ENCODE measurements around the gene KCNJ3. TPM values are rescaled to one million over a fixed set of nuclear protein-coding genes. Genes with fewer than 3 reads are reported as not detected.

The KCNJ3 gene
- total RNA-seq, 1 experiment from 2014 or later = not detected

DNA sequence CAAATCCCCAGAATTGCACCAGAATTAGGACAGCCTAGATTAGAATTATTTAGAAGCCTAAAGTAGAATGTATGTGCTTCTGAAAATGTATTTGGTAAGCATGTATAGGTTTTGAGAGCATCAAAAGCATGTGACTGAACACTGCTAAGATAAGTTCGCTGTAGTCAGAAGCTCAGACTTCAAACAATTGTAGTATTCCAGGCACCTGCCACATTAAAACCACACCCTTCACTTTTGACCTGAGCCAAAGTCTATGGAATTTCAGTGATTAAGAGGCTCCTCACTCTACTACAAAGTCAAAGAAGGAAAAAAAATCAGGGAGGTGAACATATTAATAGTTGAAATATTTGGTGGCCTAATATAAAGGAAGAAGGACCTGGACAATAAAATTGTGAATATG lies 8.2 kb downstream of the KCNJ3 start:
- DNase-seq (ENCODE audit: low read depth) = no peak

DNA sequence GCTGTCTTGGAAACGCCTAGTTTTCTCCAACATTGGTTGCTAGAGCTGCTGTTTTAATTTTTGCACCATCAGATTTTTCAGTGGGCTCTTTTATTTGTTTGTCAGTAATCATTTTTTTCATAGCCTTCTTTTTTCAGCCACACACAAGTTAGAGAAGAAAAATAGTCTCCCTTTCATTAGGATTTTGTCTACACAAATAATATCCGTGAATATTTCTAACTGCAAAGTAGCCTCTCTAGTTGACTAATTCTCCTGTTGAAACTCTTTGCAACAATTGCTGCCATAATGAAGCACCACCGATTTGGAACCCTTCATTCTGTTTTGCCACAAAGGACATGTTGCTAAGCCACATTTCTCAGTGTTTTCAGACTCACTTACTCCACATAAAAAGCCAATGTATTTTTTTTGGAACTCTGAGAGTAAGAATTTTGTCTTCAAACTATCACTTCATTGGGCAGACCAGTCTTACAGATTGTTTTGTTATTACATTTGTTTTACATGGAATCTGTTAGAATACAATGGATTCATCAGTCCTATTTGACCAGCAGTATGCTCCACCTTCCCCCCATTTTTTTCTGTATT lies 9.6 kb downstream of the KCNJ3 start:
- no peak for DNase-seq (ENCODE audit: low read depth)

DNA sequence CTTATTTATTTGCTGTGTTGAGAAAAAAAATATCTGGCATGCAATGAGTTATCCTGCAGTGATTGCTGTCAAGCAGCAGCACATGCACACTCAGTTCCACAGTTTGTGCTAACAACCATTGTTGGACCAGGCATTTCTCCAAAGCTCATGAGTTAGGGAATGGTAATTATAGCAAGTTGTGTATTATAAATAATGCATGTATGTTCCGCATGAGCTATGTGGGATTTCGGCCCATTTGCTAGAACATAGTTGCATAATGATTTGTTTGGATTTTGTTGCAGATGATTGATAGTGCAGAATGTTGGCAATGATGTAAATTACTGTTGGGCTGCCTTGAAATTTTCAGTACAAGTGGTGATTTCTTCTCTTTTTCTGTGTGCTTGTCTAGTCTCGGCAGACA lies 10.7 kb downstream of the KCNJ3 start:
- DNase-seq (ENCODE audit: low read depth) = no peak

DNA sequence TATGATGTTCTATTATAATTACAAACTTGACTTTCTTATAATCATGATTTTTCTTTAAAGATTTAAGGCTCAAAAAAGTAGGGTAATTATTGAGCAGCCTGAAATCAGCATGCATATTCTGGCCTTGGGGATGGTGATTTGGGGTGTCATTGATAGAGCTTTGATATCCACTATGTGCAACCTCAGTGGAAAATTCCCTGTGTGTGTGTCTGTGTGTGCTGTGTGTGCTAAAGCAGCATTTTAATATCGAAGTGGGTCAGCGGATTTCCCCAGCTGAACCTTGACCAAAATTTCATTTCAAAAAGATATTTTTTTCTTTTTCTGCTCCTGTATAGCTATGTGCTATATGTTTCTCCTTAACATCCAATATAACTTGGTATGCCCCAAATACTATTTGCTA lies 11.6 kb downstream of the KCNJ3 start:
- DNase-seq (ENCODE audit: low read depth) = no peak

DNA sequence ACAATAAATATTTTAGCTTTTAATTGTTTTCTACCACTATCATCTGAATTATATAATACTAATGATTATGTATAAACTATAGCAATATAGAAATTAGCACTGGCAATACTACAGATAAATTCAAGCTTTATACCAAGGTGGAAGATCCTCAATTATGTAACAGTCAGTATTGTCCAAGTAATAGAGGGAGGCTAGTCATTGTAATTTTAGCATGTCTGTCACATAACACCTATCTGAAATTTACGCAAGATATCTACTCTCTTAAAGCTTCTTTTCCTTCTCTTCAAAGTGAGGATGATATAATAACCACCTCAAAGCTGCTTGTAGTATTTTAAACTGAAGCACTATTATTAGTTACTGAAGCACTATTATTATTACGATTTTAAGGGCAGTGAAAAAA lies 12.2 kb downstream of the KCNJ3 start:
- no peak for DNase-seq (ENCODE audit: low read depth)

DNA sequence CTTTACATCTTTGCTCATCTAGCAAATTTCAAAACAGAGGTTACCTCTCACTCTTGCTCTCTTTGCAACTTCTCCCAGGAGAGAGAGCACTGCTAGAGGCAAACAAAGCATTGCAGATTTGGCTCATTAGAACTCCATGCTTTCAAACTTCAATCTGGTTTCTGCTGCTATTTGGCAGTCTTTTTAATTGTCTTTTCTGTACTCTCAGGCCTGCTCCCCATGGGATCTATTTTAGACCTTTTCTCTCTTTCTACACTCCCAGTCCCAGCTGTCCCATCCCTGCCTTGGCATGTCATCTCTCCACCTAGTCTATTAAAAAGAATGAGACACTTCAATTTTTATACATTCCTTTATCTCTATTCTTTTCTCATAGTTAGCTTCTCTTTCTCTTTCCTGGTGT lies 15.2 kb downstream of the KCNJ3 start:
- no peak for DNase-seq (ENCODE audit: low read depth)

DNA sequence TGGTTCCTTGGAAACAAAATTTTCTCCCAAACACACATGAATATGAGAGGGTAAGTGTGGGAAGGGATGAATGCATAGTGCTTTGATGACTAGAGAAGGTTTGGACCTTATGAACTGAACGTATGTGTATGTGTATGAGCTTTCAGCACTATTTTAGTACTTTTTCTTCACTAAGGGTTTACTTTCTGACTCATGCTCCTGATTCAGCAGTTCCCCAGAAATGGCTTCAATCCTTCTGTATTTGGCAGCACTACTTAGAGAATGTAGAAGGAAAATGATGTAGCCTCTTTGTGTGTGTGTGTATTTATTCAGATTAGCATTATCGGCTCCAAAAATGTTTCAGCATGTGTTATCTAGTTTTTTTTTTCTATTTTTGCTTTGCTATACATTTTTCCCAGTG lies 22.2 kb downstream of the KCNJ3 start:
- DNase-seq (ENCODE audit: low read depth) = peak; percentile 56

DNA sequence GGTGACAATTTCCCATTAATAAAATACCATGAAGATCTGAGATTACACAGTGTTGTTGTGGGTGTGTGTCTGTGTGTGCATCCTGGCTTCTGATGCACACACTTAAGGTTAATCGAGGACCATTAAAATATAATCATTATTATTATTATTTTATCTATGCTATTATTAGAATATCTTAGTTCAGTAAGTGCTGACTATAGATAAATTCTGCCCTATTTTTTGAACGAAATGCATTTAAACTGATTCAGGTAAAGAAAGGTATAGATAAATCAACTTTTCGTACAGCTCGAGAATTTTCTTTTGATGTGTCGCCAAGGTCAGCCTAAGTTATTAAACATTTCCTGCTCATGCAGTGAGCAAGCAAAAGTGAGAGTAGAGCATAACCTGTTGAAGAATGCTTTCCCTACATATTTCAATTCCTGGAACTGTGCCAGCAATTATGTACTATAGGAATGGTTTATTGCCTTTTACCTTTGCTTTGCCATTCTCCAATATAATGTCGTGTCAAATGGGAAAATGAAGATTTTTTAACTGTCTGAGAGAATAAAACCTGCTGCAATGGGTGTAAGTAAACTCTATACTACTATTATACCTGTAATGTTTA lies 25.8 kb downstream of the KCNJ3 start:
- DNase-seq (ENCODE audit: low read depth) = no peak

DNA sequence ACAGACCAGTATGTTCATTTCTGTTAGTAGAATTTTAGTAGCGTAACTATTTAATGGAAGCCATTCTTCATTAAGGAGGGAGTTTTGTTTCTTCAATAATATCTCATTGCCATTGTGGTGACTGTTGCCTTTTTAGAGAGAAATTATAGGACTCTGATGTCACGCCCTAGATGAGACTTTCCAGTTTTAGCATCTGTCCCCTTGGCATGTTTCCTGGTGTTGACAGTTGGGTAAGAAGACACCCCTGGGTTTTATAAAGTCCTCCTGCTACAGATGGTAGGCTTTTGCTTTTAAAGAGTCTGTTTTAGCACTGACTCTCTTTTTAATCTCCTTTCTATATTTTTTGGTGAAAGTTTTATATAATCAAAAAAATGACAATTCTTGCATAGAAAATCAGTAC lies 41.9 kb downstream of the KCNJ3 start:
- no peak for DNase-seq (ENCODE audit: low read depth)

DNA sequence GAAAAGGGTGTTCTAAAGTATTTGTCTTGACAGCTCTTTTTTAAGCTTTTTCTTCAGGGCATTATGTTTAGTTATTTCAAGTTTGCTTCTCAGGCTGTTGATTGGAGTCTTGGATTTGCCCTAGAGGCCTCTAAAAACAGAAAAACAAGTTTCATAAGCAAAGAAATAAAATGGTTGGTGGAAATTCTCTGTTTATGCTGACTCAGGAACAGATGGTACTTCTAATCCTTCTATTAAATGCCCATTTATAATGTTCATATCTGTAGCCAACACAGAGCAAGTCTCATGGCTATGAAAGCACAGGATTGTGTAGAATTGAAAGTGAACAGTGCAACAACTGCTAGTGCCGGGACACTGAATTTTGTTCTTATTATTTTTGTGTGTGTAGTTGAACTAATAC lies 60.4 kb downstream of the KCNJ3 start:
- no peak for DNase-seq (ENCODE audit: low read depth)

DNA sequence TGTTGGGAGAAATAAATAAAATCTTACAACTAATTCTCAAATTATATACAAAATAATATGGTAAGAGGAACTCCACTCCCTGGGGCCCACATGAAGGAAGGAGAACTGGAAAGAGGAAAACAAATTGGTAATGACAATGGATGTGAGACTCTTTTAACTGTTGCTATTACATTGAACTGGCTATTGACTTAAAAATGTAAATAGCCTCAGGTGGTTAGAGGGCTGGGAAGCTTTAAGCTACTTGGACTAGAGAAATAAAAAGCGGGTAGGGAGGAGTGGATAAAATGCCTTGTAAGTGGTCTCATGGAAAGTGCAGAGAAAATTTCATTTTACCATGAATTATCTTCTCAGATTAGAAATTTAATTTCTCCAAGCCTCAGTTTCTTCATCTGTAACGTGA lies 64.1 kb downstream of the KCNJ3 start:
- no peak for DNase-seq (ENCODE audit: low read depth)

DNA sequence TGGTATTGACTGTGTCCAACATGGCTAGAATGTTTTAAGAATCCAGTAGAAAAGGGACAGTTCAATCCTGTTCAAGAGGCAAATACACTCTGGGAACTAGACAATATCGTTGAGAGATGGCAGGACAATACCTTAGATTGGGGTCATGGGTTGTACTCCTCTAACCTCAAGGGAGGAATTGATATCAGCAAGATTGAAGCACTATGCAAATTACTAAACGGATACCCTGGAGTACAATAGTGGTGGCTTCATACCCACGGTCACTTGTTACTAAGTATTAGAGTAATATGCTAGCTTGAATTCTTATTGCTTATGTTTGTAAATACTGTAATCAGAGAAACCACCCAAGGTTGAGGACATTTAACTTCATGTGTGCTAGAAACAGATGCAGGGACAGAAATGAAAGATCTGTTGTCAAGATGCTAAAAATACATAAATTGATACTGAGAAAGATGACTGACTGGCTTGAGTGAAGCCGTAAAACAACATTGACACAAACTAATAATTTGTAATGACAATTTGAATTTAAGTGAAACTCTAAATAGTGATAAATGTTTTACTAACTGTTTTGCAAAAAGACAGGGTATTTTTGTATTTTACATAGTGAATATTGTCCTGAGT lies 73.3 kb downstream of the KCNJ3 start:
- no peak for DNase-seq (ENCODE audit: low read depth)

DNA sequence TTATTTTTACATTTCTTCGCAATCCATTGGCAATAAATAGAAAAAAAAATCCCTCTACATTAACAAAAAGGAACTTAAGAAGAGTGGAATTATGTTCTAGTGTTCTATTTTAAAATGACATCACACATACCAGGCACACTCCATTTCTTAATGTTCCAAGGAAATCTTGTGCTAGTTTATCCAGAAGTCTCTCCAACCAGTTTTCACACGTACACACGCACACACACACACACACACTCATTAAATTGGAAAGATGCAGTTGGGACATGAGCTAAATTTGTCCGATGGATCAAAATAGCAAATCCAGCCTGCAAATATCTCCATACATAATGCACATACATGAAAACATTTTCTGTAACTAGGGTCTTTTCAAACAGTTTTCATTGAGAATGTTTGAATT lies 78.3 kb downstream of the KCNJ3 start:
- no peak for DNase-seq (ENCODE audit: low read depth)

DNA sequence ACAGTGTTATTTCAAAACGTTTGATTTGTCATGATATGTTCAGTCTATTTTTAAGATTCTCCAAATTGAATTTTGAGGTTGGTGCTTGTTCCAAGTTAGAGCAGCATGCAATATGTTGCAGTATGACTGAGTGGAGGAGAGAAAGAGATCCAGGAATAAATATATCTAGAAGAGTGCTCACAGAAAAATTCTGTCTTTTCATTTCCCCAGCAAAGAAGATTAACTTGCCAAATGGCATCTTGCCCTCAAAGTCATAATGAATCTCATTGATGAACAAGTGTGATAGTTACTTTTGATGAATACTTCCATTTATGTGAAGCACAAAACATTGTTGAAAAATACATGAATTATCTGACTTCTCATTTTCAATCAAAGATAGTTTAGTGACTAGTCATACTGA lies 95.9 kb downstream of the KCNJ3 start:
- no peak for DNase-seq (ENCODE audit: low read depth)

DNA sequence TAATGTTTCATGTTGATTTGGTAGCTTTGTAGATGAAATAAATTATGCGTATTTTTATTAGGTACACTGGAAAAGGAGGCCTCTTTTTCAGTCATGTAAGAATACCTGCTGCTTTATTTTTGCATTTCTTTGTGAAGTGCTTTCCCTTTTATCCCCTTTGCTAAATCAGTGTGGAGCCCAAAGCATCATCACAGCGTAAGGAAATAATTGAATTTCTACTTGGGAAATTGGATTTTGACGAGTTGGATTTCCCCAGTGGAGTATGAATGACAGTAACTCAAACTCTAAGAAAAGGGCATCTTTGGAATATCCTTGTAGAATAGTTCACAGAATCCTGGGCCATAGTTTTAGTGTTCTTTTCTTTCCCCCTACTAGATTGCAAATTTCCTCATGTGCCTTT lies 97.2 kb downstream of the KCNJ3 start:
- no peak for DNase-seq (ENCODE audit: low read depth)

DNA sequence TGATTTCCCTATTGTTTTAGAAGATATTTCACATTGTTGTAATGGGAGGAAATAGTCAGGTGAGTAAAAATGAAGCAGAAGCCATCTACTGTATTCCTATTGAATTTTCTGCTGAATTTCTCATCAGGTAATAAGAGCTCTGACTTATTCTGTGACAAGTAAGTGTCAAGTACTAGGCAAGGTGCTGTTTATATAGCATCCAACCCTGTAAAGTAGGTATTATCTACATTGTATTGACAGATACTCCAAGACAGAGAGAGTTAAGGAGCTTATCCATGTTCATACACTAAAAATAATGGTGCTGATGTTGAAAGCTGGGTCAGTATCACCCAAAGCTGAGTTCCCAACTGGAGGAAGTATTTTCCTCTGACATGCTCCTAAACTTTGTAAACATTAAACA lies 106.0 kb downstream of the KCNJ3 start:
- DNase-seq (ENCODE audit: low read depth) = no peak

DNA sequence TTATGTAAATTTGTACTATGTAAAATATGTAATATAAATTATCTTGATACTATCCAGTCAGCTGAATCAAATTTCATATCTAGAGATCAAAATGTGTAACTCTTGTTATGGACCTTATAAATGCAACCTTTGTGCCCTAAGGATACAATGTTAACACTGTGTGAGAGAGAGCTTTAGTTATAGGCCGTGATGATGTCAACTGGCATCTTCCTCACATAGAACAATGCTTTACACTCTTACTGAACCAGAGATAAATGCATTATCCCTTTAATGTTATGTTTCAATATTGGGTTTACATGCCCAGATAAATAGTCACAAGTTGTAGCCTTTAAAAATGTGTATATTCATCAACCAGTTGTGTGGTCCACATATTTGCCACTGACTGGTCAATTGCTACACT lies 115.1 kb downstream of the KCNJ3 start:
- no peak for DNase-seq (ENCODE audit: low read depth)

DNA sequence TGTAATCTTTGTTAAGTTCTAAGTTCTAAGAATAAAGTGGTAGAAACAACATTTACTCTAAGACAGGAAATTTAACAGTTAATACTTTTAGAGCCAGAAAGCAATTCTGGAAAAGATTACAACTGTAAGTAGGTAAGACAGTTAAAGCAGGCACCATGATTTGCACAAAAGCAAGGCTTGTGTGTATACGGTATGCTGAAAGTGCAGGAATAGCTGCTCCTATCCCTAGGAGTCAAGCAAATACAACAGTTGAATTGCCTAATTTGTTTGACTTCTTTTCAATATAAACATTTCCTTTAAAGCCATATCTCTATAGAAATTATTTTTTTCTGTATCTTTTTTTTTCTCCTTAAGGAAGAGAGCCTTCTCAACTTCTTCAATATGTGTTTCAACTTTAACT lies 116.4 kb downstream of the KCNJ3 start:
- DNase-seq (ENCODE audit: low read depth) = no peak

DNA sequence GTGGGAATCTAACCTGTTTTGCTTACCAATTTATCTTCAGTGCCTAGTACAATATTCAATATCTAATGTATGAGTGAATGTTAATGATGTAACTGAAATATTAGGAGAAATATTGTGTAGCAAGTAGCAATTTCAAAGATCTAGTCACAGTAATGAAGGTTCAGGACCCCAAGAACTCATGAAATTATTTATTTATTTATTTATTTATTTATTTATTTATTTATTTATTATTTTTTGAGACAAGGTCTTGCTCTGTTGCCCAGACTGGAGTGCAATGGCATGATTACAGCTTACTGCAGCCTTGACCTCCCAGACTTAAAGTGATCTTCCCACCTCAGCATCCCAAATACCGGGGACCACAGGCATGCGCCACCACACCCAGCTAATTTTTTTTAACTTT lies 126.9 kb downstream of the KCNJ3 start:
- DNase-seq (ENCODE audit: low read depth) = no peak

DNA sequence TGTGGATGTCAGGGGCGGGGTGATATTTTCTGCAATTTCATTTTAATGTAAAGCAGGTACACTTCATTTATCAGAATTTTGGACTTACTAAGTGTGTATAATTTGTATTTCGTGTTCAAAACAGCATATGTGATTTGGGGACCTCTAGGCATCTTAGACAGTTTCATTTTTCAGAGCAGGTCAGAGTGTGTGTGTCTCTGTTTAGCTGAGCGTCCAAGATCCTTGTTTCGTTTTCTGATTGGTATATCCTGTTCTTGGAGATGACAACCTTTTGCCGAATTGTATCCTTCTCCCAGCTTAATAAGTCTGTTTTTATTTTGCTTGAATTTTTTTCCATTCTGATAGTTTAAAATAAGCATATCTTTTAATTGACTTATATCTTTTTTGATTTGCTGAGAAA lies 128.3 kb downstream of the KCNJ3 start:
- no peak for DNase-seq (ENCODE audit: low read depth)

DNA sequence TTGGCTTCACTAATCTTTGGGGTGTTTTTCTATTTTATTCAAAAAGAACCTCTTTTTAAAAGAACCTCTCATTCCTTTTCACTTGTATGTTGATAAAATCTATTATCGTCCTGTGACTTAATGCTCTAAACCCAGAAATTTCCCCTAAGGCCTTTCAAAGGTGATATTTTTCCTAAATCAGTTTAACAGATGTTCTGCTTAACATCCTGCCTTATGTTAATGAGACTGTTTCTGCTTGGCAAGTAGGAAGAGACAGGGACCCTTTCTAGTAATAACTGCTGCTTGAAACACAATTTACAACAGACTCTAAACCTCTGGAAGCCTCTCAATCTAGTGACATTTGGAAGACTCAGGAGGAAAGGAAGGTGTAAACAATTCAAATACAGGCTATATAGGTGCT lies 128.8 kb downstream of the KCNJ3 start:
- DNase-seq (ENCODE audit: low read depth) = no peak

DNA sequence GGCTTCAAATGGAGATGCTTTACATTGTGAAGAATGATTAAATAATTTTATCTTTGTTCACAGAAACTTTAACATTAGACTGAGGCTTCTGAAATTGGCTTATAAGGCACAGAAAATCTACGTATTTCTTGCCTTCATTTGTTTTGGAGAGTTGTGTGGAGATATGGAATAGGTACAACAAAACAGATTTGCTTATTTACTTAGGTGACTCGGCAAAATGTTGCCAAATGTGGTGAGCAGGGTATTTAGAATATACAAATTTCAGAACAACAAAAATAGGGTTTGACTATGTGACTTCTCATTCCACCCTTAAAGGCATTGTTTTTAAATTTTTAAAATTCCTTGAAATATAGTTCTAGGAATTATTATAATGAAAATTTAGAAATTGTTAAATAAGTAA lies 134.2 kb downstream of the KCNJ3 start:
- DNase-seq (ENCODE audit: low read depth) = no peak

DNA sequence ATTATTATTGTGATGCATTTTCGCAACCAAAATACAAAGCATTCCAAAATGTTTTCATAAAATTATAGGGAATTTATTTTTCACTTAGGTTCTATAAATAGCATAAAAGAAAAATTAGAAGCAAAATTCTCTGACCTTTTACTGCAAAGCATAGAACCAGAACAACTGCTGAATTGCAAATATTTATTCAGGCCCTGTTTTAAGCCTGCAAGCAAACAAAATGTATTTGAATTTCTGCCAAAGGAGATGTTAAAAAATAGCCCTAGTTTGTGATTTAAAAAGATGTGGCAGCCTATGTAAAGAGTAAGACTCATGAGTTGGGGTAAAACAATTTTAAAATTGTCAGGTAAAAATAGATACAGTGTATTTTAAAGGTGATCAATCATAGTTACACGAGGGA lies 138.1 kb downstream of the KCNJ3 start:
- DNase-seq (ENCODE audit: low read depth) = no peak

DNA sequence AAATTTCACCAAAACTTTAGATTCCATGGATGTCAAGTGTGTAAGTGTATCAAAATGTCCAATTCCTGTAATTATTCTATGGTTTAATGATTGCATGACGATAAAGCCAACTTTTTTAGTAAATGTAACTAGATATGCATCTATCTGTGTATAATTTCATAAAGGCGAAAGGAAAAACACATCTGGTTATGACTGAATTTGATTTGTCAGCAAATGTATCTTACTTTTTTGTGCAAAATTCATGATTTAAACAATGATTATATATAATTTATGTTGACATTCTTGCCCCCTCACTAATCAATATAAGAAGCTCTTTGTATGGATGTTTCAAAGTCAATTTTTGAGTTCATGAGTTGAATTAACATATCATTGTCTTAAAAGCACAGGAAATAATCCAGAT lies 138.5 kb downstream of the KCNJ3 start:
- no peak for DNase-seq (ENCODE audit: low read depth)
